Measurements from ENCODE around the gene HOXC11.

- no peak for TF ChIP-seq POLR2AphosphoS5 (IDR thresholded peaks at IDR 0.05; ENCODE audit: low read depth)
- TF ChIP-seq CTCF (IDR thresholded peaks at IDR 0.05; ENCODE audit: insufficient read depth, low read length), result no peak
- no peak for TF ChIP-seq SPI1 (IDR thresholded peaks at IDR 0.05; ENCODE audit: borderline replicate concordance, low read depth)
- TF ChIP-seq GABPA (IDR thresholded peaks at IDR 0.05; ENCODE audit: low read depth), result no peak
- TF ChIP-seq REST (IDR thresholded peaks at IDR 0.05; ENCODE audit: insufficient replicate concordance, low read depth), result no peak
Measured at GRCh38 chr12:53942467-53942997, 30.4 kb upstream of the HOXC11 start.
